Esophagus squamous epithelium (tissue), 4 donors: ENCODE data around the gene ARMC9.

ENCODE experiments used
- POLR2A ChIP-seq, 4 donors: fragments of 450-650 bp; IDR thresholded peaks; one replicate each; pipeline ENCODE4 v1.6.1; 2017; ENCODE audit warnings: antibody characterized with exemption in 4 of 4, mild to moderate bottlenecking in 4 of 4, moderate library complexity in 3 of 4
- TF ChIP-seq, protein P1 (sequence below), 6 experiments: fragments of 450-650 bp in 4 of 6; fragments of 200-600 bp in 2 of 6; sonication (generic) in 2 of 6; IDR thresholded peaks; one replicate each; pipeline ENCODE4 v1.5.1; 2016 to 2019; ENCODE audit warnings: antibody characterized with exemption in 6 of 6, mild to moderate bottlenecking in 4 of 6, moderate library complexity in 4 of 6

DNA sequence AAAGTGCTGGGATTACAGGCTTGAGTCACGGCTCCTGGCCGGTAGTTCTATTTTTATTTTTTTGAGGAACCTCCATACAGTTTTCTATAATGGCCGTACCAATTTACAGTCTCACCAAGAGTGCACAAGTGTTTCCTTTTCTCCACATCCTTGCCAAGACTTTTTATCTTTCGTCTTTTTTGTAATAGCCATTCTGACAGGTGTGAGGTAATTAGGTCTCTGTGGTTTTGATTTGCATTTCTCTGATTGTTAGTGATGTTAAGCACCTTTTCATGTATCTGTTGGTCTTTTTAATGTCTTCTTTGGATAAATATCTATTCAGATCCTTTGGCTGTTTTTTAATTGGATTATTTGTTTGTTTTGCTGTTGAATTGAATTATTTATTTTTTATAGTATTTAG, 9.3 kb downstream of the ARMC9 start:
- TF ChIP-seq, protein P1, sequence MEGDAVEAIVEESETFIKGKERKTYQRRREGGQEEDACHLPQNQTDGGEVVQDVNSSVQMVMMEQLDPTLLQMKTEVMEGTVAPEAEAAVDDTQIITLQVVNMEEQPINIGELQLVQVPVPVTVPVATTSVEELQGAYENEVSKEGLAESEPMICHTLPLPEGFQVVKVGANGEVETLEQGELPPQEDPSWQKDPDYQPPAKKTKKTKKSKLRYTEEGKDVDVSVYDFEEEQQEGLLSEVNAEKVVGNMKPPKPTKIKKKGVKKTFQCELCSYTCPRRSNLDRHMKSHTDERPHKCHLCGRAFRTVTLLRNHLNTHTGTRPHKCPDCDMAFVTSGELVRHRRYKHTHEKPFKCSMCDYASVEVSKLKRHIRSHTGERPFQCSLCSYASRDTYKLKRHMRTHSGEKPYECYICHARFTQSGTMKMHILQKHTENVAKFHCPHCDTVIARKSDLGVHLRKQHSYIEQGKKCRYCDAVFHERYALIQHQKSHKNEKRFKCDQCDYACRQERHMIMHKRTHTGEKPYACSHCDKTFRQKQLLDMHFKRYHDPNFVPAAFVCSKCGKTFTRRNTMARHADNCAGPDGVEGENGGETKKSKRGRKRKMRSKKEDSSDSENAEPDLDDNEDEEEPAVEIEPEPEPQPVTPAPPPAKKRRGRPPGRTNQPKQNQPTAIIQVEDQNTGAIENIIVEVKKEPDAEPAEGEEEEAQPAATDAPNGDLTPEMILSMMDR (IDR thresholded peaks at IDR 0.05): no peak
- no peak for TF ChIP-seq POLR2A (IDR thresholded peaks at IDR 0.05)
